GM12801 (cell line): ENCODE results near the gene OBSCN.

Source experiments
- TF ChIP-seq, protein P1 (sequence below): IDR thresholded peaks from one replicate; pipeline ENCODE4 v1.5.1; 2011; ENCODE audit warnings: control low read depth; ENCODE audit not compliant: insufficient read length; ENCODE audit errors: extremely low read depth

Gene OBSCN, protein sequence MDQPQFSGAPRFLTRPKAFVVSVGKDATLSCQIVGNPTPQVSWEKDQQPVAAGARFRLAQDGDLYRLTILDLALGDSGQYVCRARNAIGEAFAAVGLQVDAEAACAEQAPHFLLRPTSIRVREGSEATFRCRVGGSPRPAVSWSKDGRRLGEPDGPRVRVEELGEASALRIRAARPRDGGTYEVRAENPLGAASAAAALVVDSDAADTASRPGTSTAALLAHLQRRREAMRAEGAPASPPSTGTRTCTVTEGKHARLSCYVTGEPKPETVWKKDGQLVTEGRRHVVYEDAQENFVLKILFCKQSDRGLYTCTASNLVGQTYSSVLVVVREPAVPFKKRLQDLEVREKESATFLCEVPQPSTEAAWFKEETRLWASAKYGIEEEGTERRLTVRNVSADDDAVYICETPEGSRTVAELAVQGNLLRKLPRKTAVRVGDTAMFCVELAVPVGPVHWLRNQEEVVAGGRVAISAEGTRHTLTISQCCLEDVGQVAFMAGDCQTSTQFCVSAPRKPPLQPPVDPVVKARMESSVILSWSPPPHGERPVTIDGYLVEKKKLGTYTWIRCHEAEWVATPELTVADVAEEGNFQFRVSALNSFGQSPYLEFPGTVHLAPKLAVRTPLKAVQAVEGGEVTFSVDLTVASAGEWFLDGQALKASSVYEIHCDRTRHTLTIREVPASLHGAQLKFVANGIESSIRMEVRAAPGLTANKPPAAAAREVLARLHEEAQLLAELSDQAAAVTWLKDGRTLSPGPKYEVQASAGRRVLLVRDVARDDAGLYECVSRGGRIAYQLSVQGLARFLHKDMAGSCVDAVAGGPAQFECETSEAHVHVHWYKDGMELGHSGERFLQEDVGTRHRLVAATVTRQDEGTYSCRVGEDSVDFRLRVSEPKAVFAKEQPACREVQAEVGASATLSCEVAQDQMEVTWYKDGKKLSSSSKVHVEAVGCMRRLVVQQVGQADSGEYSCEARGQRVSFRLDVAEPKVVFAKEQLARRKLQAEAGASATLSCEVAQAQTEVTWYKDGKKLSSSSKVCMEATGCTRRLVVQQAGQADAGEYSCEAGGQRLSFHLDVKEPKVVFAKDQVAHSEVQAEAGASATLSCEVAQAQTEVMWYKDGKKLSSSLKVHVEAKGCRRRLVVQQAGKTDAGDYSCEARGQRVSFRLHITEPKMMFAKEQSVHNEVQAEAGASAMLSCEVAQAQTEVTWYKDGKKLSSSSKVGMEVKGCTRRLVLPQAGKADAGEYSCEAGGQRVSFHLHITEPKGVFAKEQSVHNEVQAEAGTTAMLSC (N-terminal part only)

DNA sequence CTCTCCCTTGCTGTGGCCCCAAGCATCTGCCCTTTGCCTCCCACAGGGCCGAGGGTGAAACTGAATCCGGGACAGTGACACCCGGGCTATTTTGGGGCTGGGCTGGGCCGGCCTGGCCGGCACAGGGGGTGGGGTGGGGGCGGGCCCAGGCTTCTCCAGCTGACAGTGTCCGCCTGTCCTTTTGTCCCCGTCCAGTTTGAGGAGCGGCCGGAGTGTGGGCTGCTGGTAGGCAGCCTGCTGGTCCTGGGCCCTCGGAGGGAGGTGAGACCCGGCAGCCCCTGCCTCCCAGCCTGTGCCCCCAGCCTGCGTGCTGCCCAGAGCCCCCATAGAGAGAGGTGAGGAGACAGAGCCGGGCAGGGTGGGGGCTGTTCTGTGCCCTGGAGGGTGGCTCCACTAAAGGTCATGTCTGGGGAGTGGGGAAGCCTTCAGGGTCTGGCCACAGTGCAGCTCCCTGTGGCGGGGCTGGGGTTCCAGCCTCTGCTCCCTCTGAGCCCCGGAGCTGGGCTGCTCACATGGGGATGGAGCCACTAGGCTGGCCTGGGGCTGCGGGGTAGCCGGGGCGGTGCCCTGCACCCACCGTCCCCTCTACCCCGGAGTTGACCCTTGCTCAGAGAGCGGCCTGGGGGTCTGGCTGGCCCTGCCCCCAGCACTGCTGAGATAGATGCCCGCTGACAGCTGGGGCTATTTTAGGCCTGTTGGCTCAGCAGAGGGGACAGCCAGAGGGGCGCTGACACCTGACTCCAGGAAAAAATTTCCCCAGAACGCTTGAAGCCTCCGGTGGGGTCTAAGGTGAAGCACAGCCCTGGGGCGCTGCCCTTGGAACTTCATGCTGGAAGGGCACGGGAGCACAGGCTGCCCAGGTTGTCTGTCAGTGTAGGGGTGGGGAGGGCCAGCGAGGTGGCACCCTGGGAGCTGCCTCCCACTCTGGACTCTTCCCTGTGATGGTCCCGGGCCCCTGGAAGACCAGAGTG, at the start of gene OBSCN:
Gene OBSCN, plus strand, starts transcription at position 194 of the 971 bp plus-strand sequence. CDS start 3,740 bp downstream, outside the sequence.
- TF ChIP-seq, protein P1, sequence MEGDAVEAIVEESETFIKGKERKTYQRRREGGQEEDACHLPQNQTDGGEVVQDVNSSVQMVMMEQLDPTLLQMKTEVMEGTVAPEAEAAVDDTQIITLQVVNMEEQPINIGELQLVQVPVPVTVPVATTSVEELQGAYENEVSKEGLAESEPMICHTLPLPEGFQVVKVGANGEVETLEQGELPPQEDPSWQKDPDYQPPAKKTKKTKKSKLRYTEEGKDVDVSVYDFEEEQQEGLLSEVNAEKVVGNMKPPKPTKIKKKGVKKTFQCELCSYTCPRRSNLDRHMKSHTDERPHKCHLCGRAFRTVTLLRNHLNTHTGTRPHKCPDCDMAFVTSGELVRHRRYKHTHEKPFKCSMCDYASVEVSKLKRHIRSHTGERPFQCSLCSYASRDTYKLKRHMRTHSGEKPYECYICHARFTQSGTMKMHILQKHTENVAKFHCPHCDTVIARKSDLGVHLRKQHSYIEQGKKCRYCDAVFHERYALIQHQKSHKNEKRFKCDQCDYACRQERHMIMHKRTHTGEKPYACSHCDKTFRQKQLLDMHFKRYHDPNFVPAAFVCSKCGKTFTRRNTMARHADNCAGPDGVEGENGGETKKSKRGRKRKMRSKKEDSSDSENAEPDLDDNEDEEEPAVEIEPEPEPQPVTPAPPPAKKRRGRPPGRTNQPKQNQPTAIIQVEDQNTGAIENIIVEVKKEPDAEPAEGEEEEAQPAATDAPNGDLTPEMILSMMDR = no peak

DNA sequence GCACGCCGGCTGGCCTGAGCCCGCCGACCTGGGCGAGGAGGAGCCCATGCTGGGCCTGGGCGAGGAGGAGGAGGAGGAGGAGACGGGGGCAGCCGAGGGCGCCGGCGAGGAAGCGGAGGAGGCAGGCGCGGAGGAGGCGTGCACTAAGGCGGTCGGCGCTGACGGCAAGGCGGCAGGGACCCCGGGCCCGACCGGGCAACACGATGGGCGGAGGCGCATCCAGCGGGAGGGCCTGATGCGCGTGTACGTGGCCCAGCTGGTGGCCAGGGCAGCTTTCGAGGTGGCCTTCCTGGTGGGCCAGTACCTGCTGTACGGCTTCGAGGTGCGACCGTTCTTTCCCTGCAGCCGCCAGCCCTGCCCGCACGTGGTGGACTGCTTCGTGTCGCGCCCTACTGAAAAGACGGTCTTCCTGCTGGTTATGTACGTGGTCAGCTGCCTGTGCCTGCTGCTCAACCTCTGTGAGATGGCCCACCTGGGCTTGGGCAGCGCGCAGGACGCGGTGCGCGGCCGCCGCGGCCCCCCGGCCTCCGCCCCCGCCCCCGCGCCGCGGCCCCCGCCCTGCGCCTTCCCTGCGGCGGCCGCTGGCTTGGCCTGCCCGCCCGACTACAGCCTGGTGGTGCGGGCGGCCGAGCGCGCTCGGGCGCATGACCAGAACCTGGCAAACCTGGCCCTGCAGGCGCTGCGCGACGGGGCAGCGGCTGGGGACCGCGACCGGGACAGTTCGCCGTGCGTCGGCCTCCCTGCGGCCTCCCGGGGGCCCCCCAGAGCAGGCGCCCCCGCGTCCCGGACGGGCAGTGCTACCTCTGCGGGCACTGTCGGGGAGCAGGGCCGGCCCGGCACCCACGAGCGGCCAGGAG, 49.5 kb upstream of the OBSCN start:
- TF ChIP-seq, protein P1 = no peak

DNA sequence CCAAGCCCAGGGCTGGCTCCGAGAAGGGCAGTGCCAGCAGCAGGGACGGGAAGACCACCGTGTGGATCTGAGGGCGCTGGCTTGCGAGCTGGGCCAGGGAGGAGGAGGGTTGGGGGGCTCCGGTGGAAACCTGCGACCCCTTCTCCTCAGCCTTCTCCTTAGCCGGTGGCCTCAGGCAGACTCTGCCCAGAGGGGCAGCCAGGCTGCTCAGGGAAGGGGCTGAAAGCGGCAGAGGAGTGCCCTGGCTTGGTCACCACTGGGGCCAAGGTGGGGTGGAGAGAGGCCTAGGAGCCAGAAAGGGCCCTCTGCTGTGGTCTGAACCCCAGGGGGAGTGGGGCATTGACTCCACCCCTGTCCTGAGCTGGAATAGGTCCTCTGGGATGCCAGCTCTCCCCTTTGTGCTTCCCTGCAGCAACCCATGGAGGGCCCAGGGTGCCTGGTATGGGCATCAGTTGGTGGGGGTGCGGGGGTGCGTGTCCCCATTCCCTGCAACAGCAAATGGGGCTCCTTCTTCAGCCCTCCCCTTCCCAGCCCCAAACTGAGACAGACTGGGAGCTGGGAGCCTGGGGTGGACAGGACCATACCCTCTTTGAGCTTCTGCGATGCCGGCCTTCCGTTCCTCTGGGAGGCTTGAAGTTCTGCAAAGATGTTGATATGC, 48.7 kb upstream of the OBSCN start:
- TF ChIP-seq, protein P1 = no peak

DNA sequence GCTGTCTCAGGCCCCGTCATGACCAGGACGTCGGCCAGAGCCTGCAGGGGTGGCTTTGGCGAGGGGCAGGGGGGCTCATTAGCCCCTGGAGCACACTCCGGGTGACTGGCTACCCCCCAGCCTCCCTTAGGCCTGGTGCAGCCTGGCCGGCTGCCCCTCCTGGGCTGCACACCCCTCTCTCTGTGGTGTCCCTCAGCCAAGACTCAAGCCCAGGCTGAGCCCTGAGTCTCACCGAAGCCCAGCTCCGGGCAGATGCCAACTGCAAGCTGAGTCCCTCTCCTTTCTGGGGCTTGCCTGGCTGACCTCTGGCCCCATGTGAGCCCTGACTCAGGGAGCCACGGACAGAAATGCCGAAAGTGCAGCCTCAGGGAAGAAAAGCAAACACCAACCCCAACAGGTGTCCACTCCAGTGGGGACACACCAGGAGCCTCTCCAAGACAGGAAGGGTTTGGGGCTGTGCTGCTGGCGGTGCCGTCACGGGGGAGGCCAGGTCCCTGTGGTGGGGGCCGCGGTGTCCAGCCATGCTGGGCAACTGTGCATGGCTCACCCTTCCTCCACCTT, 47.6 kb upstream of the OBSCN start:
- TF ChIP-seq, protein P1 = no peak

DNA sequence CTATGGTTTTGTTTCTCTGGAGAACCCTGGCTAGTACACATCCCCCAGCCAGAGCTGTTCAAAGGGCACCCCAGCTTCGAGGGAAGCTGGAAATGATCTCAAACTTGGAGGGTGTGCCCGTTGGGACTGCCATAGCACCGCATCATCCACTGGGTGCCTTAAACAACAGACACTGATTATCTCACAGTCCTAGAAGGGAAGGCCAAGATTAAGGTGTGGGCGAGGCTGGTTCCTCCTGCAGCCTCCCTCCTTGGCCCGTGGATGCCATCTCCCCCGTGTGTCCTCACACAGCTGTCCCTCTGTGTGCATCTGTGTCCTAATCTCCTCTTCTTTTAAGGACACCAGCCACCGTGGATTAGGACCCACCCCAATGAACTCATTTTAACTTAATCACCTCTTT, 46.5 kb upstream of the OBSCN start:
- TF ChIP-seq, protein P1 = no peak

DNA sequence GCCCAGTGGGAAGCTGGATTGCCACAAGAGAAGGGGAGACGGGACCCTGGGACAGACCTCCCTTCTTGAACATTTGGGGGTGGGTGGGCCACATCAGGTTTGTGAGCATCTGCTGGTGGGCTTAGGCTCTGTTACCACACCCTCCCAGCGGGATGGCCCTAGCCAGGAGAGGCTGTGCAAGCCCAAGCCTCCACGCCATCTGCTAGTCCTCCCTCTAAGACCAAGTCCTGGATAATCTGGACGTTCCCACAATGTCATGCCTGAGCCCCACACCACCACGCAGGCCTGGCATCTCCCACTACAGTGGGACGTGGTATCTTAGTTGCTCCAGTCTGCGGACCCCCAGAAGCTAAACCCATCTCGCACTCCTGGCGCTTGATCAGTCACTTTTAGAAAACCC, 46.0 kb upstream of the OBSCN start:
- TF ChIP-seq, protein P1 = no peak
